H54 (cell line): ENCODE measurements around the gene CHD3.

Experiments
- DNase-seq: peaks from one replicate; pipeline ENCODE4 v3.0.0; 2011; ENCODE audit warnings: low spot score, mixed read lengths; ENCODE audit not compliant: insufficient read length
- FAIRE-seq: peaks from 3 replicates; lab custom pipeline; 2011; peaks lifted over from hg19 to GRCh38; lab: Jason Lieb, UNC
- POLR2A ChIP-seq: IDR thresholded peaks from 2 replicates; pipeline ENCODE4 v1.6.1; 2011; ENCODE audit warnings: low read depth, mild to moderate bottlenecking, low read length

The CHD3 gene

GRCh38 chr17:7888184-7888920, at the start of gene CHD3:
Gene CHD3, plus strand, starts transcription at chr17:7888789. Its CDS starts 212 bp downstream, at chr17:7889001.
- FAIRE-seq = no peak
- DNase-seq = no peak
- TF ChIP-seq POLR2A = no peak

- no peak for TF ChIP-seq POLR2A
- DNase-seq = no peak
- FAIRE-seq = no peak
These were observed 49.3 kb upstream of the CHD3 start for GRCh38 chr17:7839190-7839875.

GRCh38 chr17:7839876-7840261, 48.7 kb upstream of the CHD3 start:
- FAIRE-seq (no peak), DNase-seq (no peak)
- TF ChIP-seq POLR2A = no peak

GRCh38 chr17:7840441-7840840, 48.1 kb upstream of the CHD3 start:
- no peak for DNase-seq
- FAIRE-seq = no peak
- no peak for TF ChIP-seq POLR2A

- DNase-seq (no peak), FAIRE-seq (no peak)
- no peak for TF ChIP-seq POLR2A
These were observed 47.7 kb upstream of the CHD3 start for GRCh38 chr17:7840875-7841274.

GRCh38 chr17:7841396-7841914, 47.1 kb upstream of the CHD3 start:
- FAIRE-seq = no peak
- TF ChIP-seq POLR2A = peak; percentile 23; the same call in 1 of the 2 replicates
- peak; percentile 79 for DNase-seq

- DNase-seq = no peak
- no peak for FAIRE-seq
These were observed 46.6 kb upstream of the CHD3 start for GRCh38 chr17:7841915-7842379.

GRCh38 chr17:7842380-7843256, 46.0 kb upstream of the CHD3 start:
- DNase-seq (no peak), FAIRE-seq (no peak)
- TF ChIP-seq POLR2A = peak; percentile 48; the same call in 1 of the 2 replicates

More at GRCh38 chr17:7841915-7842379, 46.6 kb upstream of the CHD3 start:
- peak; percentile 3; the same call in 1 of the 2 replicates for TF ChIP-seq POLR2A

GRCh38 chr17:7843257-7843535, 45.4 kb upstream of the CHD3 start:
- TF ChIP-seq POLR2A = no peak
- FAIRE-seq = no peak
- DNase-seq = no peak

- DNase-seq = peak; percentile 83
- TF ChIP-seq POLR2A = peak; percentile 25; the same call in 1 of the 2 replicates
- no peak for FAIRE-seq
These were observed 44.9 kb upstream of the CHD3 start for GRCh38 chr17:7843536-7844291.

- TF ChIP-seq POLR2A = peak; percentile 35; the same call in 1 of the 2 replicates
- FAIRE-seq = peak; percentile 69
- DNase-seq = peak; percentile 91
These were observed 44.1 kb upstream of the CHD3 start for GRCh38 chr17:7844292-7845154.
